OCI-LY7 (cell line): ENCODE results near the gene KAT7. TPM values are rescaled to one million over a fixed set of nuclear protein-coding genes. Genes with fewer than 3 reads are reported as not detected.

Experiments used
- BruUV-seq: library from RNA; stranded (reverse); fragments of 400-500 nt; replicated peaks from 2 replicates; lab custom pipeline; 2021; lab: Mats Ljungman, UMichigan
- CTCF ChIA-PET: fragments of 300-600 bp; sonication (Branson Sonifier 250); formaldehyde crosslinking; loops from one replicate; lab custom pipeline; 2022; ENCODE audit warnings: antibody characterized with exemption; ENCODE audit not compliant: unreplicated experiment; lab: Charles Lee
- POLR2A ChIA-PET: fragments of 300-600 bp; sonication (Branson Sonifier 250); formaldehyde crosslinking; loops from one replicate; lab custom pipeline; 2022; ENCODE audit warnings: antibody characterized with exemption; lab: Charles Lee
- DNase-seq: peaks from one replicate; pipeline ENCODE4 v3.0.0-alpha.2; 2015; ENCODE audit warnings: low spot score
- H2AFZ ChIP-seq: fragments of 200-600 bp; sonication (generic), shearing (Covaris generic); 2 replicates; pipeline ENCODE4 v1.6.1; 2014; ENCODE audit warnings: mild to moderate bottlenecking, antibody characterized with exemption, low read length, moderate library complexity
- H3K27ac ChIP-seq: fragments of 200-600 bp; sonication (generic); 2 replicates; pipeline ENCODE4 v1.5.1; 2014; ENCODE audit warnings: mixed run types, low read depth, mild to moderate bottlenecking, moderate library complexity, low read length, inconsistent platforms; ENCODE audit not compliant: poor library complexity, severe bottlenecking
- H3K36me3 ChIP-seq: fragments of 200-600 bp; sonication (generic); 2 replicates; pipeline ENCODE4 v1.6.1; 2014; ENCODE audit warnings: mild to moderate bottlenecking, antibody characterized with exemption, low read length, moderate library complexity, mixed read lengths; ENCODE audit not compliant: insufficient read depth
- H3K4me1 ChIP-seq: fragments of 200-600 bp; sonication (generic); 2 replicates; pipeline ENCODE4 v1.5.1; 2014; ENCODE audit warnings: mild to moderate bottlenecking, low read length; ENCODE audit not compliant: insufficient read depth, poor library complexity, severe bottlenecking
- H3K4me2 ChIP-seq: fragments of 200-600 bp; sonication (generic); 2 replicates; pipeline ENCODE4 v1.6.1; 2014; ENCODE audit warnings: mild to moderate bottlenecking, low read length
- H3K4me3 ChIP-seq: fragments of 200-600 bp; sonication (generic); 2 replicates; pipeline ENCODE4 v1.5.1; 2014; ENCODE audit warnings: mild to moderate bottlenecking, low read depth, low read length; ENCODE audit not compliant: poor library complexity, severe bottlenecking
- H3K79me2 ChIP-seq: fragments of 200-600 bp; sonication (generic); 2 replicates; pipeline ENCODE4 v1.6.1; 2016; ENCODE audit warnings: low read depth, mild to moderate bottlenecking, low read length, moderate library complexity, mixed read lengths; ENCODE audit not compliant: insufficient read depth
- H3K9me2 ChIP-seq: fragments of 200-600 bp; sonication (generic); 2 replicates; pipeline ENCODE4 v1.6.1; 2016; ENCODE audit warnings: mild to moderate bottlenecking, low read length, mixed read lengths; ENCODE audit not compliant: insufficient read depth
- H3K9me3 ChIP-seq: fragments of 200-600 bp; sonication (generic); 2 replicates; pipeline ENCODE4 v1.6.1; 2014; ENCODE audit warnings: mild to moderate bottlenecking, mixed run types, low read length, mixed read lengths
- H4K20me1 ChIP-seq: fragments of 200-600 bp; sonication (generic); 2 replicates; pipeline ENCODE4 v1.6.1; 2014; ENCODE audit warnings: mild to moderate bottlenecking, antibody characterized with exemption, low read length, moderate library complexity, mixed read lengths; ENCODE audit not compliant: insufficient read depth
- EZH2phosphoT487 ChIP-seq: fragments of 200-600 bp; sonication (generic); IDR thresholded peaks from 2 replicates; pipeline ENCODE4 v1.6.1; 2018; ENCODE audit warnings: low read depth, borderline replicate concordance, mild to moderate bottlenecking, mixed run types, antibody characterized with exemption, low read length, moderate library complexity, mixed read lengths
- intact Hi-C: fragments of 100-400 bp; cut with micrococcal nuclease; formaldehyde crosslinking; loops from one replicate; pipeline ENCODE4 v1.10.0; 2022; ENCODE audit not compliant: unreplicated experiment
- total RNA-seq, 2 experiments: library from RNA; depleted of rRNA in 1 of 2; stranded (reverse); fragments of >200 nt in 1 of 2; shearing (Covaris generic) in 1 of 2; gene quantifications; 2 replicates each; pipeline ENCODE4 v1.2.3, GENCODE V29; 2014 to 2022
- TF ChIP-seq, protein P1 (sequence below): fragments of 200-600 bp; sonication (generic); conservative IDR thresholded peaks from 2 replicates; pipeline ENCODE4 v1.5.1; 2014; ENCODE audit warnings: mild to moderate bottlenecking, antibody characterized with exemption, low read length, moderate library complexity, mixed read lengths

KAT7 gene
- total RNA-seq, 2 experiments from 2014 or later, result 43.3 to 70.3 TPM

DNA sequence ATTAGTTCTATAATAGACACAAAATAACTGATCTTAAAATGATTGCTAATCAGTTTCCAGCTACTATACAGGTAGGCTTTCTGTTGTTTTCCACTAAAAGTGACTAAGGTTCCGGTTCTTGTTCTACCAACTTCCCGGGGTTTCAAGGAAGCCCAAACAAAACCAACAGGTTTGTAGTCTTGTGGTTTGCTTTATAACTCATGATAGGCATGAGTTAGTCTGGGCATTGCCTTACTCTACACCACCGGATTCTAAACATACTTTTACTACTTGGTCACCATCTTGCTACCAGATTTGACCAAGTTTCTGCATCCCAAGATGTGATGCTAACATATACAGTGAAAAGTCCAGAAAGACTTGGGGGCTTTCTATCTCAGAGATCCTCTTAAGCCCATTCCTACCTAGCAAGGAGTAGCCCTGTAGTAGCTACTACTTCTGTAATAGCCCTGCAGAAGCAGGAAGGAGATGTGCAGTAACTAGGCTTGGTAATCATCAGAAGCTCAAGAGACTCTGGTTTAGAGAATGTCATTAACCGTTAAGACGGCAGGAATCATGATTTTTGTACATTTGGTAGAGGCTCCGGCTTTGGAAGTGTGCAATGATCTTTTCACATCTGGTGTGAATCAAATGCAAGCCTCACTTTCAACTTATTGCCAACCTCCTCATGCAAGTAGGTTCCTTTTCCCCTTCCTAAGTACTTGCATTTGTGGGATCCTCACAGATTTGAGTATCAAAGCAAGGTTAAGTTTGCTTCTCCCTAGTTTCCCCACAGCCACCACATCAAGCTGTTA lies 26.1 kb upstream of the KAT7 start:
- no peak overlapping the region for H2AFZ ChIP-seq
- H3K4me2 ChIP-seq, result peak overlapping the region; percentile 94
- H3K36me3 ChIP-seq, result peaks cover 20% of the 10 kb centered on the region
- H3K27ac ChIP-seq, result peak overlapping the region; percentile 79
- H3K9me2 ChIP-seq, result no peaks in the 10 kb centered on the region
- H3K79me2 ChIP-seq, result peaks cover 61% of the 10 kb centered on the region
- DNase-seq, result peak; percentile 50
- intact Hi-C loops, result loop anchor here (1.0 to 2.0 kb wide), 3 partner anchors 14 to 54 kb away; no protein-coding TSS in a partner anchor
- BruUV-seq, result no TSS peak
- ChIA-PET POLR2A (interaction anchor here (0.8 to 9.3 kb wide), 5 partner anchors 10 to 25 kb away, joined by 3 to 124 read pairs (median 17); no protein-coding TSS in a partner anchor), CTCF (interaction anchor here (0.5 to 2.1 kb wide), 3 partner anchors 12 to 14 kb away, joined by 4 to 7 read pairs (median 5); no protein-coding TSS in a partner anchor)
- no peak for TF ChIP-seq EZH2phosphoT487
- TF ChIP-seq, protein P1, sequence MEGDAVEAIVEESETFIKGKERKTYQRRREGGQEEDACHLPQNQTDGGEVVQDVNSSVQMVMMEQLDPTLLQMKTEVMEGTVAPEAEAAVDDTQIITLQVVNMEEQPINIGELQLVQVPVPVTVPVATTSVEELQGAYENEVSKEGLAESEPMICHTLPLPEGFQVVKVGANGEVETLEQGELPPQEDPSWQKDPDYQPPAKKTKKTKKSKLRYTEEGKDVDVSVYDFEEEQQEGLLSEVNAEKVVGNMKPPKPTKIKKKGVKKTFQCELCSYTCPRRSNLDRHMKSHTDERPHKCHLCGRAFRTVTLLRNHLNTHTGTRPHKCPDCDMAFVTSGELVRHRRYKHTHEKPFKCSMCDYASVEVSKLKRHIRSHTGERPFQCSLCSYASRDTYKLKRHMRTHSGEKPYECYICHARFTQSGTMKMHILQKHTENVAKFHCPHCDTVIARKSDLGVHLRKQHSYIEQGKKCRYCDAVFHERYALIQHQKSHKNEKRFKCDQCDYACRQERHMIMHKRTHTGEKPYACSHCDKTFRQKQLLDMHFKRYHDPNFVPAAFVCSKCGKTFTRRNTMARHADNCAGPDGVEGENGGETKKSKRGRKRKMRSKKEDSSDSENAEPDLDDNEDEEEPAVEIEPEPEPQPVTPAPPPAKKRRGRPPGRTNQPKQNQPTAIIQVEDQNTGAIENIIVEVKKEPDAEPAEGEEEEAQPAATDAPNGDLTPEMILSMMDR, result no peak
- H3K4me3 ChIP-seq, result peak overlapping the region; percentile 87
- H4K20me1 ChIP-seq, result peaks cover 15% of the 10 kb centered on the region; the same call in 1 of the 2 replicates
- H3K4me1 ChIP-seq, result peaks cover 45% of the 10 kb centered on the region
- peaks cover 18% of the 10 kb centered on the region; the same call in 1 of the 2 replicates for H3K9me3 ChIP-seq

DNA sequence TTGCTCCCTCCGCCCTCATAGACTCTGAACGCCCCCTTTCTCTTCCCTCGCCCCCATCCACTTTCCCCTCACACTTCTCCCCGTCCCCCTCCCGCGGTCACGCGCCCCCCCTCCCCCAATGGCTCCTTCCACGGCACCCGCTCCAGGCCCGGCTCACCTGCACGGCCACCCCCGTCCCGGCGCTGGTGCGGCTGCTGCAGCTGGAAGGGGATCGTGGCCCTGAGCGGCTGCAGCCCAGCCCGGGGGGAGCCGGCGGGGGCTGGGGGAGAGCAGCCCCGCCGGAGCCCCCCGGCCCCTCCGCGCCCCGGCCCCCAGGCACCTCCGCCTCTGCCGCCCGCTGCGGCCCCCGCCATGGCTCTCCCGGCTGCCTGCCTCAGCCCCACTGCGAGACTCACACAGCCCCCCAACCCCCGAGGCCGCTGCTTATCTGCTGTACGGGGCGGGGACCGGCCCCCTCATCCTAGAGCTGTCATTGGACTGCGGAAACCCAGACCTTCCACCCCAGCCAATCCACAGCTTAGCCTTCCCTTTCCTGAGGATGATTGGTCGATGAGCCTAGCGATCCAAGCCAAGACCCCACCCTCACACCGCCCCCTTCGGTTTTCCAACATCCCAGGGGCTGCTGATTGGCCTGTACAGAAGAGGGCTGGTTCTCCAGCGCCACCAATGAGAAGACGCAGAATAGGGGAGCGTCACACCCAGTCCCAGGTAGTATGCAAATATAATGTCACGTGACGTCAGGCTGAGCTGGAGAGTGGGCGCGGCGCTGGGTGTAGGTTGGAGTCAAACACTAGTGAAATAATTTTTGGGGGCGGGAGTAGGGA lies 24.5 kb upstream of the KAT7 start, which contains the start of gene FAM117A:
Gene FAM117A (minus strand): TSS at position 397 of the 824 bp plus-strand sequence. CDS start 44 bp downstream, at position 353.
- ChIA-PET CTCF (interaction anchor here (0.9 kb wide), 1 partner anchor 13 kb away, joined by 4 read pairs; no protein-coding TSS in a partner anchor), POLR2A (interaction anchor here (0.6 to 9.3 kb wide), 19 partner anchors 8 to 55 kb away, joined by 3 to 124 read pairs (median 5); partner anchors contain the start of gene KAT7)
- no peak for TF ChIP-seq EZH2phosphoT487
- TF ChIP-seq, protein P1, result no peak
- H3K4me3 ChIP-seq, result peak within 1 kb of the TSS; percentile 87
- peaks cover 49% of the 10 kb centered on the region for H3K79me2 ChIP-seq
- peaks cover 41% of the 10 kb centered on the region for H3K4me1 ChIP-seq
- peak within 1 kb of the TSS; percentile 79 for H3K27ac ChIP-seq
- H4K20me1 ChIP-seq, result peaks cover 15% of the 10 kb centered on the region; the same call in 1 of the 2 replicates
- intact Hi-C loops, result loop anchor here (2.0 kb wide), 2 partner anchors 15 to 25 kb away; partner anchors contain the start of gene KAT7
- no TSS peak for BruUV-seq
- peak within 1 kb of the TSS; percentile 94 for H3K4me2 ChIP-seq
- H2AFZ ChIP-seq, result peak within 1 kb of the TSS; percentile 11; the same call in 1 of the 2 replicates
- peaks cover 18% of the 10 kb centered on the region; the same call in 1 of the 2 replicates for H3K9me3 ChIP-seq
- peak; percentile 99 for DNase-seq
- no peaks in the 10 kb centered on the region for H3K9me2 ChIP-seq
- H3K36me3 ChIP-seq, result peaks cover 8% of the 10 kb centered on the region
